Measurements from ENCODE around the gene PCCA.

GRCh38 chr13:100221166-100221565, 132.3 kb downstream of the PCCA start:
- TF ChIP-seq FOXK2 (IDR thresholded peaks at IDR 0.05) (no peak), BHLHE40 (IDR thresholded peaks at IDR 0.05; ENCODE audit: borderline replicate concordance) (no peak), SUZ12 (IDR thresholded peaks at IDR 0.05) (no peak), HDGF (IDR thresholded peaks at IDR 0.05; ENCODE audit: borderline replicate concordance) (no peak), FOXM1 (IDR thresholded peaks at IDR 0.05; ENCODE audit: borderline replicate concordance) (no peak), TARDBP (IDR thresholded peaks at IDR 0.05) (no peak), SP1 (IDR thresholded peaks at IDR 0.05) (no peak), L3MBTL2 (conservative IDR thresholded peaks at IDR 0.05) (no peak), ELF4 (IDR thresholded peaks at IDR 0.05) (no peak), ZNF384 (IDR thresholded peaks at IDR 0.05) (no peak)
